Measurements from ENCODE around the gene NUDT14.

Gene NUDT14

GRCh38 chr14:105172476-105172875, 8.6 kb downstream of the NUDT14 start:
- no peak for DNase-seq

DNA sequence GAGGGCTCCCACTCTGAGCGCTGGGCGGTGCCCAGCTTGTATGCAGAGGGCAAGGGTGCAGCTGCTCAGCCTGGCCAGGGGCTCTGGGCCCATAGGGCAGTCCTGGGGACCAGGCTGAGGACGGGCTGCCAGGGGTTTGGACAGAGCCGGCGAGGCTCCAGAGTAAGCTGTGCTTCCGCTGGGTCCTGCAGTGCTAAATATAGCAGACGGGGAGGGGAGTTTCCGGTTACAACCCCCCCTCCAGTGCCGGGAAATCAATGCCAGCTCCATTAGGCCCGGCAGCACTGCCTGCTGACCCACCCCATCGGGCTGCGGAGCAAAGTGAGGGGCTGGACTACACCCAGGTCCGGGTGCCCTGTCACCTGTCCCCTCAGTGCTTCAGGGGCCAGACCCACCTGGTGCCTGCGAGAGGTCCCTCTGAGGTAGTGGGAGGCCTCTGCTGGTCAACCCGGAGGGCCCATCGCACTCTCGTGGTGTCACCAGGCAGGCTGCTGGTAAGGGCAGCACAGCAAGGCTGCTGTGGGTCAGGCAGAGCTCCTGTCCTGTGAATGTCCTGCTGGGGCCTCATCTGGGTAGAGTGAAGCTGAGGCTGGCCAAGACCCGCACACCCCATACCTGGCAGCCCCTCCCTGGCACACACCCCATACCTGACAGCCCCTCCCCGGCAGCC, 10.0 kb downstream of the NUDT14 start:
- DNase-seq = no peak

DNA sequence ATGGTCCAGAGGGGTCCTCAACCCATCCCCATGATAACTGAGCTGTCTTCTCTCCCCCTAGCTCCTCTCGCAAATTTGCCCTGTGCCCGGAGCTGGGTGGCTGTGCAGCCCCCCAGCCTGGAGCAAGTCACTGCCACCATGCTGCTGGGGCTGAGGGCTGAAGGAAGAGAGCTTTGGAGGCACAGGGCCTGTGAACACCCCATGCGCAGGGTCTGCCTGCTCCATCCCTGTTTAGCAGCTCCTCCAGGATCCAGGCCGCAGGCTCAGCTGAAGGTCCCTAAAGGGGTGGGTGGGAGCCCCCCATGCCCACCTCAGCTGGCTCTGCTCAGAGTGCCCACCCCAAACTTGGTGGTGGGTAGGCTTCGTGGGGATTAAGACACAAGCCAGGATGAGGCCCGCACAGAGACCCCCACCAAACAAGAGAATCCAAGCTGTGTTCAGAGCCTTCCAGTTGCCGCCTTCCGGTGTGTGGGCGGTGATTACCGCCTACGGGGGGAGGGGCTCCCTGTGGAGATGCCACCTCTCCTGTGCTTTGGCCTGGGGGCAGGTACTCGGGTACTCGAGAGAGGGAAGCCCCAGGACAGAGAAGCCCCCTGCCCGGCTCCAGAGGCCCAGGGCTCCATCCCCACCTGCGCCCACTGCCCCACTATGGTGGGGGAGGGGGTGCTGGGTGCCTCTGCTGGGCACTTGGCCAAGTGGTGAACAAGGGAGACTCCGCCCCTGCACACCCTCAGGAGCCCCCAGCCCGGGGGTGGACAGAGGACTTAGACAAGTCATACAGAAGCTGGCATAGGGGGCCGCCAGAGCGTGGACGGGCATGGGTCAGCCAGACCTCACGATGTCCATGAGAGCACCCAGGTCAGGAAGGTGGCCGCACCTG, 11.1 kb downstream of the NUDT14 start:
- no peak for DNase-seq

- peak; percentile 74 for DNase-seq
These were observed 12.1 kb downstream of the NUDT14 start for GRCh38 chr14:105168979-105169507.

- peak; percentile 84 for DNase-seq
These were observed 12.6 kb downstream of the NUDT14 start, which contains the start of gene JAG2 for GRCh38 chr14:105168496-105168978. TSS of gene JAG2 (minus strand) at chr14:105168776. CDS start at chr14:105168420, 356 bp downstream.

DNA sequence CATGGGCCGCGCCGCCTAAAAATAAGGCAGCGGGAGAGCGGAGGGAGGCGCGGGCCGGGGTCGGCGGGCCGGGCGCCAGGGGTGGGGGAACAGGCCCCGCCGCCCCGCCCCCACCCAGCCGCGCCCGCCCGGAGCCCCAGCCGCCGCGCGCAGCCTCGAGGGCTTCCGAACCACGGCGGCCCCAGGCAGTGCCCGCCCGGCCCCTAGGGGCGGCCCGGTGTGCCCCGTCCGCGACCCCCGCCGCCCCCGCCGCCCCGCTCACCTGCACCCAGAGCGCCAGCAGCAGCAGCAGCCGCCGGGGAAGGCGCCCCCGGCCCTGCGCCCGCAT, 13.1 kb downstream of the NUDT14 start:
- DNase-seq = no peak

DNA sequence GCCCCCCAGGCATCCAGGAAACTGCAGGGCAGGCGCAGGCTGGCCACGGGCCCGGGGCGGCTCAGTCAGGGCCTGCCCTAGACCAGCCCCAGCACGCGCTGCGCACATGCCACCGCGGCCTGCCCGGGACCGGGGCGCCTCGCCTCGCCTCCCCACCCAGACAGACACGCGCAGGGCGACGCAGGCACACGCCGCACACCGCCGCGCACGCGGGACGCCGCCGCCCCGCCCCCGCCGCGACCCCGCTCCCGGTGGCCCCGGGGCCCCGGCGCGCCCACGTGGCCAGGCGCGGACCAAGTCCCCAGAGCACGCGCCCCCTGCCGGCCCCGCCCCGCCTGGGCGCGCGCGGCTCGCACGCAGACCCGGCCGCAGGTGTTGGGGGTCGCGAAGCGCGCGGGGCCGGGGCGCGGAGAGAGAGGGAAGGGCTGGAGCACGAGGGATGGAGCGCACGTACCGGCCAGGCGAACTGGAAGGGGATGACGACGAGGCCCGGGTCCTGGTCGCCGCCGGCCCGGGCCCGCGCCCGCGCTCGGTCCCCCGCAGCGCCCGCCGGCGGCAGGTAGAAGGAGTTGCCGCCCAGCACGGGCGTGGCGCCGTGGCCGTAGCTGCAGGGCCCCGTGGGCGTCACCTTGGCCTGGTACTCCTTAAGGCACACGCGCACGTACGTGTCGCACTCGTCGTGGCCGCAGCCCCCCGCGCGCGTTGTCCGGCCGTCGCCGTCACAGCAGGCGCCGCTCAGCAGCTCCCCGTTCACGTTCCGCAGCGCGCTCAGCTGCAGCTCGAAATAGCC, 13.6 kb downstream of the NUDT14 start:
- DNase-seq = no peak

DNA sequence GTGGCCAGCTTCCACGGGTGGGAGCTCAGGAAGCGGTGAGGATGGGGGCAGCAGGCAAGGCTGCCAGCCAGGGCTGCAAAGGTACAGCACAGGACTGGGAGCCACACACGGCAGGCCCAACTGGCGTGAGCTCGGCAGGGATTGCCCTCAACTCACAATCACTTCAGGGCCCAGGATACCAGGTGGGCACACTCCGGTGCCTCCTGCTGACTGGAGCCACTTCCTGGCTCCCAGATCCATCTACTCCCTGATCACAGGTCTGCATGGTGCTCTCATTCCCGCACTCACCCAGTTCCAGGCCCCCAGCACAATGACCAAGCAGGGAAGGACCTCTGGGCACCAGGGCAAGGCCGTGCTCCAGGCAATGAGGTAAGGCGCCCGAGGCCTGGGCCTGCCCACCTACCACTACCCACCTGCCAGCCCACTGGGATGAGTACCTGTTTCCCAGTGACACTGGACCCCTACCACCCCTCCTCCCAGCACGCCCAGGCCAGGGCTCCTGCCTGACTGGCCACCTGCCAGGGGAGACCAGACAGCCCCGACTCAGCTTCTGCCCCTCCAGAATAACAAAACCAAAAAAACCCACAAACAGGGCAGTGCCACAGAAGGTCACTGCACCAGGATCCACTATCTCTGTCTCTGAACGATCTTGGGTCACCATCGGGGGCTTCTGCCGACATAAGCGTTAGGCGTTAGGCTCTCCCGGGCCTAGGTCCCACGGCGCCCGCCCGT, 14.4 kb downstream of the NUDT14 start:
- DNase-seq = no peak

DNA sequence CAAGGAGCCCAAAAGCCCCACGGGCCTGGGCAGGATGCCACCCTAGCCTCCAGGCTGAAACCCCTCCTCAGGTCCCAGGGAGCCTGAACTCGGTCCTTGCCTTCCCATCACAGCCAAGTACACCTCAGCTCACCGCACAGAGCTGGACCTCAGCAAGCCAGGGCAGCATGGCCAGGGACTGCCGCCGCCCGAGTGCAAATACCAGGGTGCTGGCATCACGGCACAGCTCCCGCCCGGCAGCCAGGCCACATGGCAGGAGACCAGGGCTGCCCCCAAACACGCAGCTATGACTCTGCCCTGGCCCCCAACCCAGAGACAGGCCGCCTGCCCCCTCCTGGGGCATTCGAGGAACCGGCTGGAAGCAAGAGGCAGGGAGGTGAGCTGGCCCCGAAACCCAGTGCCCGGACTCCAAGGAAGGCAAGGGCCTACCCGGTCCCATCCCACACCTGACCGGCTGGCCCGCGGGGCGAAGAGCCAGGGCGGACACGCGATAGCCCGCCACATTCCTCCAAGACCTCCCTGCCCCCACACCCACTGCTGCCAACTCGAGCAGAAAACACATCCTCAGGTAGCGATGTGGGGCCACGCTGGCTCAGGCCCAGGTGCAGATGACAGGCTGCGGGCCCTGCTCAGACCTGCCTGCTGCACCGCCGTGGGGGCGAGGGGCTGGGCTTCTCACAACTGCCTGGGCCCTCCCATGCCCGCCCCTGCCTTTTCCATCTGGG, 15.2 kb downstream of the NUDT14 start:
- DNase-seq = no peak

GRCh38 chr14:105165134-105165704, 15.9 kb downstream of the NUDT14 start:
- no peak for DNase-seq

GRCh38 chr14:105163040-105163742, 17.9 kb downstream of the NUDT14 start:
- DNase-seq = no peak

DNA sequence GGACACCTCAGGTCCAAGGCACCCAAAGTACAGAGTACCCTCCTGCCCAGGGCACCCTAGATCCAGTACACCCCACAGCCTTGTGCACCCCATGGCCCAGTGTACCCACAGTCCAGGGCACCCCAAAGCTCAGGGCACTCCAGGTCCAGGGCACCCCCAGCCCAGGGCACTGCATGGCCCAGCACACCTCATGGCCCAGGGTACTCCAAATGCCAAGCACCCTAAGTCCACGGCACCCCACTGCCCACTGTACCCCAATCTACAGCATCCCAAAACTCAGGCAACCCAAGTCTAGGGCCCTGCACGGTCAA, 18.5 kb downstream of the NUDT14 start:
- DNase-seq = no peak

DNA sequence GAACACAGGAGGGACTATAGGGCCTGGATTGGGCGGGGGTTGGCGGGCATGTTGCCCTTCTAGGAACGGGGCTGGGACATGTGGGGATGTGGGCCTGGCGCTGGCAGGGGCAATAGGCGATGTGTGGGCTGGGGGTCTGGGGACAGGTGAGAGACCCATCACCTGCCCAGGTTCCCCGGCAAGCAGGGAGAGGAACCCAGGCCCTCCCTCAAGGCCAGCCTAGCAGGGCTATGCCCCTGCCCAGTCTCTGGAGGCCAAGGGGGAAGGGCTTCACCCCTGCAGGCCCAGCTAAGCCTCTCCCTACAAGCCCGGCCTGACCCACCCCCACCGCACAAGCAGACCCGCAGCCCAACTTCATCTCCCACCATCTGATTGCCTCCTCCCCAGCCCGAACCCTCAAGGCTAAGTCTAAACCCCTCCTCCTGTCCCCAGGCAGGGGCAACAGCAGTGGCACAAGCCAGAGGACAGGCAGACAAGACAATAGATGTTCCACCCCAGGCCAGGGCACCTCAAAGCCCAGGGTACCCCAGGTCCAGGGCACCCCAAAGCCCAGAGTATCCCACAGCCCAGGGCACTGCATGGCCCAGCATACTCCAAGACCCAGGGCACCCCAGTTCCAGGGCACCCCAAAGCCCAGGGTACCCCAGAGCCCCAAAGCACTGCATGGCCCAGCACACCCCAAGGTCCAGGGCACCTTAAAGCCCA, 19.0 kb downstream of the NUDT14 start:
- peak; percentile 72 for DNase-seq

DNA sequence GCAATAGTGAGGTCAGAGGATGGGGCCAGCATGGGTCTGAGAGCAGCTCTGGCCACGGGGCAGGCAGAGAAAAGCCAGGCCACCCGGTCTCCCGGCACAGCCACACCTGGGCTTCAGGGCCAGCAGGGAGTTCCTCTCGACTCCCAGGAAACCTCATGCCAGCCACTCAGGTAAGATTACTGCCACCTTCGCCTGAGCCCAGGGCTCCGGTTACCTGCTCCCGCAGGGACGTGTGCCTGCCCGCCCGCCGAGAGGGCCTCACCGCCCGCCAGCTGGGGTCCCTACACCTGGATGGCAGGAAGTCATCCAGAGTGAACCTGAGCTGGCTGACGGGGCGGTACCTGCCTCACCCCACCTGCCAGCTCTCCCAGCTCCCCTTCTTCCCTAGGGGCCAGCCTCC, 19.8 kb downstream of the NUDT14 start:
- DNase-seq = no peak

- DNase-seq = no peak
These were observed 20.3 kb downstream of the NUDT14 start for GRCh38 chr14:105160776-105161175.

- no peak for DNase-seq
These were observed 21.8 kb downstream of the NUDT14 start for GRCh38 chr14:105159344-105159743.

GRCh38 chr14:105158794-105159193, 22.3 kb downstream of the NUDT14 start:
- DNase-seq = no peak

DNA sequence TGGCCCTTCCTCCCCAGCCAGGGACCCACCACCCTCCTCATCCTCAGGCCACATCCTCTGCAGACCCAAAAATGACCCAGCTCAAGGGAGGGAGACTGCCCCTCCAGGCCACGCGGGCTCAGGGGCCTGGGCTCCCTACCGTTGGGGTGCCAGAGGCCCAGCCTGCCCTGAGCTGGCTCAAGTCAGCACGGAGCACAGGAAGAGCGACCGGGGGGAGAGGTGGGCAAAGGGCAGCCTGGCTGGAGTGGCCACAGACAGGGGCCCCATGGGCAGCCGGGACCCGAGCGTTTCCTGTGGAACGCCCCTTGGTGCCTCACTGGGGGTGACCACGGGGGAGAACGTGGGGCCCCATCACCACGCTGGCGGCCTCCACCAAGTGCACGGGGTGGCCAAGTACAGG, 23.2 kb downstream of the NUDT14 start:
- DNase-seq = no peak

DNA sequence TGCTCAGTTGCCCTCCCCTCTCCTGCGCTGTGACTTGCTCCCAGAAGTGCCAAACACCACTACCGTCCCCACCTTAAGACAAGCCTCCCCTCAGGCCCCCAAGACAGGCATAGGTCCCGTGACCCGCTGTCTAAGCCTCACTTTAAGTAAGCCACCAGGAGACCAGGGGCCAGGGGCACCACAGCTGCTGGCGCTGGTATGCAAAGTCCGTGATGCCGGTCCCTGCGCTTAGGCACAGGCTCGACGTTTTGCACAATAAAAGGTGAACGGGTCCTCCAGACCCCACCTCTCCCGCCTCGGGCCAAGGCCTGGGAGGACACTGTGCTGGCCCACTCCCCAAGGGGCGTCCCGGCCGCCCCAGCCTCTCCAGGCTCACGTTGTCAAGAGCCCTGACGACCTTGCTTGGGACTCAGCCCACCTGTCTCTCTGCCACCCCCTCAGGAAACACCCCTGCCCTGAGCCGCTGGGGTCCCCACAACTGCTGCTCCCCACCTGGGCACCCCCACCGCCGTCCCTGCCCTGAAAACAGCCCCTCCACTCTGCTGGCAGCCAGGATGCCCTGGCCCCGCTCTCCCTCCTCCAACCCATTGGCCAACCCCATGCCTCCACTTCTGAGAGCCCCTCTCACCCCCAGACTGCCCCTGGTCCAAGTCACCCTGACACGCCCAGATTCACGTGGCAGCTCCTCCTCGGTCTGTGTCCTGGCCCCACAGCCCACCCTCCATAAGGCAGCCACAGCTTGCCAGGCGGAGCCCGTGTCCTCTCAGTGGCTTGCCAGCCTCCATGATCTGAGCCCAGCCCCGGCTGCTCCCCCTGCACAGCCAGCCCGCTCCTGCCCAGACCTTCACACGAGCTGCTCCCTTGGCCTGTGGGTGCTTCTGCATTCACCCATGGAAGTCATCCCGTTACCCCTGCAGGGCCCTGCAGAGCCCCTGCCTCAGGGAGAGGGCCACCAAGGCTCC, 24.4 kb downstream of the NUDT14 start:
- no peak for DNase-seq
